ENCODE measurements around the gene GTSE1. TPM values are rescaled to one million over a fixed set of nuclear protein-coding genes. Genes with fewer than 3 reads are reported as not detected.

GTSE1 gene
- total RNA-seq, 1 donor from 2014 or later = 7.2 TPM

- Mint-ChIP-seq H3K27ac (ENCODE audit: unreplicated experiment) (no peak overlapping the region), H3K4me3 (ENCODE audit: unreplicated experiment) (peak overlapping the region; percentile 71), H3K9me3 (ENCODE audit: low read depth) (peaks cover 9% of the 10 kb centered on the region), H3K36me3 (ENCODE audit: low read depth) (peaks cover 2% of the 10 kb centered on the region), H3K4me1 (ENCODE audit: low read depth) (peaks cover 15% of the 10 kb centered on the region), H3K27me3 (ENCODE audit: low read depth) (no peaks in the 10 kb centered on the region)
- TF ChIP-seq CTCF (IDR thresholded peaks at IDR 0.05) = no peak
- no peak for DNase-seq (ENCODE audit: low spot score)
These were observed 44.8 kb upstream of the GTSE1 start for GRCh38 chr22:46251816-46252380.

GRCh38 chr22:46256358-46256958 lies 40.2 kb upstream of the GTSE1 start:
- Mint-ChIP-seq H3K4me3 (ENCODE audit: unreplicated experiment) (no peak overlapping the region), H3K9me3 (ENCODE audit: low read depth) (peaks cover 45% of the 10 kb centered on the region), H3K4me1 (ENCODE audit: low read depth) (peaks cover 5% of the 10 kb centered on the region), H3K27ac (ENCODE audit: unreplicated experiment) (no peak overlapping the region), H3K27me3 (ENCODE audit: low read depth) (peaks cover 4% of the 10 kb centered on the region), H3K36me3 (ENCODE audit: low read depth) (peaks cover 10% of the 10 kb centered on the region)
- DNase-seq (ENCODE audit: low spot score) = no peak
- no peak for TF ChIP-seq CTCF (IDR thresholded peaks at IDR 0.05)

GRCh38 chr22:46259374-46259773 lies 37.3 kb upstream of the GTSE1 start:
- H3K36me3 Mint-ChIP-seq (ENCODE audit: low read depth) = peaks cover 17% of the 10 kb centered on the region
- H3K4me3 Mint-ChIP-seq (ENCODE audit: unreplicated experiment) = no peak overlapping the region
- H3K4me1 Mint-ChIP-seq (ENCODE audit: low read depth) = peaks cover 2% of the 10 kb centered on the region
- no peak for TF ChIP-seq CTCF (IDR thresholded peaks at IDR 0.05)
- H3K27ac Mint-ChIP-seq (ENCODE audit: unreplicated experiment) = no peak overlapping the region
- peaks cover 11% of the 10 kb centered on the region for H3K27me3 Mint-ChIP-seq (ENCODE audit: low read depth)
- peaks cover 52% of the 10 kb centered on the region for H3K9me3 Mint-ChIP-seq (ENCODE audit: low read depth)
- no peak for DNase-seq (ENCODE audit: low spot score)

- Mint-ChIP-seq H3K4me1 (ENCODE audit: low read depth) (peaks cover 2% of the 10 kb centered on the region), H3K27me3 (ENCODE audit: low read depth) (peaks cover 11% of the 10 kb centered on the region), H3K4me3 (ENCODE audit: unreplicated experiment) (no peak overlapping the region), H3K9me3 (ENCODE audit: low read depth) (peaks cover 52% of the 10 kb centered on the region), H3K36me3 (ENCODE audit: low read depth) (peaks cover 17% of the 10 kb centered on the region), H3K27ac (ENCODE audit: unreplicated experiment) (no peak overlapping the region)
- no peak for TF ChIP-seq CTCF (IDR thresholded peaks at IDR 0.05)
- no peak for DNase-seq (ENCODE audit: low spot score)
These were observed 36.6 kb upstream of the GTSE1 start for GRCh38 chr22:46260038-46260437.

- Mint-ChIP-seq H3K27me3 (ENCODE audit: low read depth) (peaks cover 11% of the 10 kb centered on the region), H3K9me3 (ENCODE audit: low read depth) (peaks cover 39% of the 10 kb centered on the region), H3K4me3 (ENCODE audit: unreplicated experiment) (no peak overlapping the region), H3K27ac (ENCODE audit: unreplicated experiment) (no peak overlapping the region), H3K36me3 (ENCODE audit: low read depth) (peaks cover 13% of the 10 kb centered on the region), H3K4me1 (ENCODE audit: low read depth) (peaks cover 9% of the 10 kb centered on the region)
- no peak for DNase-seq (ENCODE audit: low spot score)
- TF ChIP-seq CTCF (IDR thresholded peaks at IDR 0.05) = peak; percentile 50
These were observed 34.0 kb upstream of the GTSE1 start for GRCh38 chr22:46262449-46263215.
